ENCODE measurements around the gene KLK11. TPM values are rescaled to one million over a fixed set of nuclear protein-coding genes. Genes with fewer than 3 reads are reported as not detected.

Gene KLK11
- total RNA-seq, 1 donor from 2014 or later: 103 TPM

GRCh38 chr19:51027126-51027806 lies 850 bp upstream of the KLK11 start:
- Histone ChIP-seq H3K27ac (peak overlapping the region; percentile 89), H3K9me3 (no peaks in the 10 kb centered on the region), H3K4me1 (peaks cover 4% of the 10 kb centered on the region), H3K27me3 (no peaks in the 10 kb centered on the region), H3K36me3 (no peaks in the 10 kb centered on the region), H3K4me3 (peak overlapping the region; percentile 18 to 46)
- peak in 1 of 2 donors; percentile 36 for TF ChIP-seq POLR2AphosphoS5 (IDR thresholded peaks at IDR 0.05; ENCODE audit: insufficient read depth in 1 of 2, low read depth in 1 of 2)
- TF ChIP-seq CTCF (IDR thresholded peaks at IDR 0.05): no peak
- intact Hi-C loops (cut with DNase I): no loop called here
- no peak for DNase-seq (ENCODE audit: extremely low spot score in 2 of 2)

- Histone ChIP-seq H3K36me3 (no peaks in the 10 kb centered on the region), H3K4me1 (peaks cover 4% of the 10 kb centered on the region), H3K4me3 (peak overlapping the region; percentile 16 to 46), H3K9me3 (no peaks in the 10 kb centered on the region), H3K27ac (peak overlapping the region; percentile 89), H3K27me3 (no peaks in the 10 kb centered on the region)
- DNase-seq (ENCODE audit: extremely low spot score in 2 of 2): no peak
- TF ChIP-seq POLR2AphosphoS5 (IDR thresholded peaks at IDR 0.05; ENCODE audit: insufficient read depth in 1 of 2, low read depth in 1 of 2) (no peak), CTCF (IDR thresholded peaks at IDR 0.05) (no peak), POLR2A (IDR thresholded peaks at IDR 0.05) (no peak)
- intact Hi-C loops (cut with DNase I): no loop called here
These were observed 435 bp downstream of the KLK11 start for GRCh38 chr19:51025809-51026553.

GRCh38 chr19:51025401-51025800 lies 1.0 kb downstream of the KLK11 start:
- H3K4me1 ChIP-seq: peaks cover 4% of the 10 kb centered on the region
- H3K27ac ChIP-seq: peak overlapping the region; percentile 89
- no peak for DNase-seq (ENCODE audit: extremely low spot score in 2 of 2)
- intact Hi-C loops (cut with DNase I): no loop called here
- peak overlapping the region; percentile 10 to 46 for H3K4me3 ChIP-seq
- no peaks in the 10 kb centered on the region for H3K27me3 ChIP-seq
- H3K36me3 ChIP-seq: no peaks in the 10 kb centered on the region
- H3K9me3 ChIP-seq: no peaks in the 10 kb centered on the region
- no peak for TF ChIP-seq CTCF (IDR thresholded peaks at IDR 0.05)
- no peak for TF ChIP-seq POLR2AphosphoS5 (IDR thresholded peaks at IDR 0.05; ENCODE audit: insufficient read depth in 1 of 2, low read depth in 1 of 2)
- no peak for TF ChIP-seq POLR2A (IDR thresholded peaks at IDR 0.05)

GRCh38 chr19:51024924-51025323 lies 1.5 kb downstream of the KLK11 start:
- Histone ChIP-seq H3K27me3 (no peaks in the 10 kb centered on the region), H3K4me1 (peaks cover 4% of the 10 kb centered on the region), H3K9me3 (no peaks in the 10 kb centered on the region), H3K27ac (peak overlapping the region; percentile 89), H3K4me3 (peak overlapping the region in 1 of 2 donors; percentile 46), H3K36me3 (no peaks in the 10 kb centered on the region)
- DNase-seq (ENCODE audit: extremely low spot score in 2 of 2): no peak
- no peak for TF ChIP-seq CTCF (IDR thresholded peaks at IDR 0.05)
- TF ChIP-seq POLR2A (IDR thresholded peaks at IDR 0.05): no peak
- intact Hi-C loops (cut with DNase I): no loop called here

GRCh38 chr19:51023946-51024345 lies 2.5 kb downstream of the KLK11 start:
- Histone ChIP-seq H3K27me3 (no peaks in the 10 kb centered on the region), H3K27ac (peak overlapping the region; percentile 89), H3K4me3 (no peak overlapping the region), H3K9me3 (no peaks in the 10 kb centered on the region), H3K4me1 (peaks cover 14% of the 10 kb centered on the region), H3K36me3 (no peaks in the 10 kb centered on the region)
- intact Hi-C loops (cut with DNase I): no loop called here
- TF ChIP-seq POLR2AphosphoS5 (IDR thresholded peaks at IDR 0.05; ENCODE audit: insufficient read depth in 1 of 2, low read depth in 1 of 2): no peak
- no peak for DNase-seq (ENCODE audit: extremely low spot score in 2 of 2)
